K562 (cell line): ENCODE results near the gene ASAH2. TPM values are rescaled to one million over a fixed set of nuclear protein-coding genes. Genes with fewer than 3 reads are reported as not detected.

Experiments used
- ILK ChIP-seq: fragments of 450-650 bp; IDR thresholded peaks from 2 replicates; pipeline ENCODE4 v1.6.1; 2016; ENCODE audit warnings: missing genetic modification characterization, low read depth, mild to moderate bottlenecking, missing compliant biosample characterization, moderate library complexity, borderline replicate concordance
- JUND ChIP-seq, 2 experiments: IDR thresholded peaks; 2 replicates in 1 of 2; 3 replicates in 1 of 2; pipeline ENCODE4 v1.6.1; 2011; ENCODE audit warnings: borderline replicate concordance in 2 of 2, low read depth in 2 of 2, low read length in 2 of 2, improper control_type of control experiment in 1 of 2, missing biosample characterization in 1 of 2, missing genetic modification characterization in 1 of 2, missing genetic modification reagents in 1 of 2
- polyA plus RNA-seq, 8 experiments: library from polyadenylated mRNA; depleted of rRNA in 4 of 8; stranded (reverse) in 5 of 8; unstranded in 3 of 8; fragments of >200 nt; fragmentation: Nextera tagmentation in 2 of 8; fragmentation: Illumina TruSeq in 1 of 8; extraction: Ambion mirVana in 2 of 8; extraction: Trizol in 1 of 8; gene quantifications; 2 replicates each; pipeline versions ENCODE4 v1.2.1 to v1.2.3, GENCODE V29; 2011 to 2014; ENCODE audit warnings: inconsistent platforms in 1 of 8, missing spikeins in 1 of 8
- total RNA-seq, 7 experiments: library from RNA; depleted of rRNA in 6 of 7; stranded (reverse); fragments of >200 nt in 6 of 7; fragmentation: Illumina TruSeq in 2 of 7; extraction: Trizol in 2 of 7; gene quantifications; 2 replicates each; pipeline versions ENCODE4 v1.2.1 to v1.2.3, GENCODE V29; 2011 to 2021; ENCODE audit warnings: low replicate concordance in 1 of 7
- TF ChIP-seq, protein P1 (sequence below): fragments of 450-650 bp; IDR thresholded peaks from 2 replicates; pipeline ENCODE4 v1.6.1; 2016; ENCODE audit warnings: mild to moderate bottlenecking, moderate library complexity
- TF ChIP-seq, protein P2 (sequence below), 2 experiments: fragments of 450-650 bp; conservative IDR thresholded peaks; 2 replicates each; pipeline ENCODE4 v1.6.1; 2017; ENCODE audit warnings: mild to moderate bottlenecking in 2 of 2, moderate library complexity in 2 of 2
- TF ChIP-seq, protein P3 (sequence below): fragments of 450-650 bp; IDR thresholded peaks from one replicate; pipeline ENCODE4 v1.6.1; 2018; ENCODE audit warnings: mild to moderate bottlenecking, moderate library complexity; ENCODE audit not compliant: partially characterized antibody
- TF ChIP-seq, protein P4 (sequence below): fragments of 450-650 bp; formaldehyde crosslinking; IDR thresholded peaks from 2 replicates; pipeline ENCODE4 v1.4.0; 2020; ENCODE audit warnings: mild to moderate bottlenecking, moderate library complexity

The ASAH2 gene
- total and polyA plus RNA-seq, 9 of the 15 experiments (the other 6 are each of a cell fraction or from before 2014, with no cell fraction given): 2.5 to 12.0 (median 8.5) TPM

DNA sequence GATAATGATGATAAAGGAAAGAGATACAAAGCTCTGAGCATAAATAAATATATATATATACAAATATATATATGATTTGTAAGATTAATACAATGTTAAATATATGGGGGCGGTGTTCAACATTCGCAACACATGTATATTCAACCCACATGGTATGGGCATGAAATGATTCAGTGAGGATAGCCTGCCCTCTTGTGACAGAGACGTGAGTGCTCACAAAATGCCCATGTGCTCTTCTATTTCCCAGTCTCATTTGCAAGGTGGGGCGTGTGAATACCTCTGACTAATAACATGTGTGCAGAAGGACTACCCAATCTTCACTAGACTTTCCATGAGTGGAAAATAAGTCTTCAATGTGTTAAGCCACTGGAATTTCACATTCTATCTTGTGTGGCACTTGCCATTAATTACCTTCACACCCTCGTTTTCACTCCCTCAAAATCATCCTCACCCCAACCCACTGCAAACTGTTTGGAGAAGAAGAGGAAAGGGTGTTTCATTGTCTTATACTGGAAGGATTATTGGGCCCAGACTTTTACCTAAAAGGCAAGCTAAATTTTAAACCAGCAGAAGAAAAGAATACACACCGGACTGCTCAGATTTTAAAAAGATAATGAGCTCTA is 26.9 kb downstream of the ASAH2 start (continued):
- TF ChIP-seq, protein P1, sequence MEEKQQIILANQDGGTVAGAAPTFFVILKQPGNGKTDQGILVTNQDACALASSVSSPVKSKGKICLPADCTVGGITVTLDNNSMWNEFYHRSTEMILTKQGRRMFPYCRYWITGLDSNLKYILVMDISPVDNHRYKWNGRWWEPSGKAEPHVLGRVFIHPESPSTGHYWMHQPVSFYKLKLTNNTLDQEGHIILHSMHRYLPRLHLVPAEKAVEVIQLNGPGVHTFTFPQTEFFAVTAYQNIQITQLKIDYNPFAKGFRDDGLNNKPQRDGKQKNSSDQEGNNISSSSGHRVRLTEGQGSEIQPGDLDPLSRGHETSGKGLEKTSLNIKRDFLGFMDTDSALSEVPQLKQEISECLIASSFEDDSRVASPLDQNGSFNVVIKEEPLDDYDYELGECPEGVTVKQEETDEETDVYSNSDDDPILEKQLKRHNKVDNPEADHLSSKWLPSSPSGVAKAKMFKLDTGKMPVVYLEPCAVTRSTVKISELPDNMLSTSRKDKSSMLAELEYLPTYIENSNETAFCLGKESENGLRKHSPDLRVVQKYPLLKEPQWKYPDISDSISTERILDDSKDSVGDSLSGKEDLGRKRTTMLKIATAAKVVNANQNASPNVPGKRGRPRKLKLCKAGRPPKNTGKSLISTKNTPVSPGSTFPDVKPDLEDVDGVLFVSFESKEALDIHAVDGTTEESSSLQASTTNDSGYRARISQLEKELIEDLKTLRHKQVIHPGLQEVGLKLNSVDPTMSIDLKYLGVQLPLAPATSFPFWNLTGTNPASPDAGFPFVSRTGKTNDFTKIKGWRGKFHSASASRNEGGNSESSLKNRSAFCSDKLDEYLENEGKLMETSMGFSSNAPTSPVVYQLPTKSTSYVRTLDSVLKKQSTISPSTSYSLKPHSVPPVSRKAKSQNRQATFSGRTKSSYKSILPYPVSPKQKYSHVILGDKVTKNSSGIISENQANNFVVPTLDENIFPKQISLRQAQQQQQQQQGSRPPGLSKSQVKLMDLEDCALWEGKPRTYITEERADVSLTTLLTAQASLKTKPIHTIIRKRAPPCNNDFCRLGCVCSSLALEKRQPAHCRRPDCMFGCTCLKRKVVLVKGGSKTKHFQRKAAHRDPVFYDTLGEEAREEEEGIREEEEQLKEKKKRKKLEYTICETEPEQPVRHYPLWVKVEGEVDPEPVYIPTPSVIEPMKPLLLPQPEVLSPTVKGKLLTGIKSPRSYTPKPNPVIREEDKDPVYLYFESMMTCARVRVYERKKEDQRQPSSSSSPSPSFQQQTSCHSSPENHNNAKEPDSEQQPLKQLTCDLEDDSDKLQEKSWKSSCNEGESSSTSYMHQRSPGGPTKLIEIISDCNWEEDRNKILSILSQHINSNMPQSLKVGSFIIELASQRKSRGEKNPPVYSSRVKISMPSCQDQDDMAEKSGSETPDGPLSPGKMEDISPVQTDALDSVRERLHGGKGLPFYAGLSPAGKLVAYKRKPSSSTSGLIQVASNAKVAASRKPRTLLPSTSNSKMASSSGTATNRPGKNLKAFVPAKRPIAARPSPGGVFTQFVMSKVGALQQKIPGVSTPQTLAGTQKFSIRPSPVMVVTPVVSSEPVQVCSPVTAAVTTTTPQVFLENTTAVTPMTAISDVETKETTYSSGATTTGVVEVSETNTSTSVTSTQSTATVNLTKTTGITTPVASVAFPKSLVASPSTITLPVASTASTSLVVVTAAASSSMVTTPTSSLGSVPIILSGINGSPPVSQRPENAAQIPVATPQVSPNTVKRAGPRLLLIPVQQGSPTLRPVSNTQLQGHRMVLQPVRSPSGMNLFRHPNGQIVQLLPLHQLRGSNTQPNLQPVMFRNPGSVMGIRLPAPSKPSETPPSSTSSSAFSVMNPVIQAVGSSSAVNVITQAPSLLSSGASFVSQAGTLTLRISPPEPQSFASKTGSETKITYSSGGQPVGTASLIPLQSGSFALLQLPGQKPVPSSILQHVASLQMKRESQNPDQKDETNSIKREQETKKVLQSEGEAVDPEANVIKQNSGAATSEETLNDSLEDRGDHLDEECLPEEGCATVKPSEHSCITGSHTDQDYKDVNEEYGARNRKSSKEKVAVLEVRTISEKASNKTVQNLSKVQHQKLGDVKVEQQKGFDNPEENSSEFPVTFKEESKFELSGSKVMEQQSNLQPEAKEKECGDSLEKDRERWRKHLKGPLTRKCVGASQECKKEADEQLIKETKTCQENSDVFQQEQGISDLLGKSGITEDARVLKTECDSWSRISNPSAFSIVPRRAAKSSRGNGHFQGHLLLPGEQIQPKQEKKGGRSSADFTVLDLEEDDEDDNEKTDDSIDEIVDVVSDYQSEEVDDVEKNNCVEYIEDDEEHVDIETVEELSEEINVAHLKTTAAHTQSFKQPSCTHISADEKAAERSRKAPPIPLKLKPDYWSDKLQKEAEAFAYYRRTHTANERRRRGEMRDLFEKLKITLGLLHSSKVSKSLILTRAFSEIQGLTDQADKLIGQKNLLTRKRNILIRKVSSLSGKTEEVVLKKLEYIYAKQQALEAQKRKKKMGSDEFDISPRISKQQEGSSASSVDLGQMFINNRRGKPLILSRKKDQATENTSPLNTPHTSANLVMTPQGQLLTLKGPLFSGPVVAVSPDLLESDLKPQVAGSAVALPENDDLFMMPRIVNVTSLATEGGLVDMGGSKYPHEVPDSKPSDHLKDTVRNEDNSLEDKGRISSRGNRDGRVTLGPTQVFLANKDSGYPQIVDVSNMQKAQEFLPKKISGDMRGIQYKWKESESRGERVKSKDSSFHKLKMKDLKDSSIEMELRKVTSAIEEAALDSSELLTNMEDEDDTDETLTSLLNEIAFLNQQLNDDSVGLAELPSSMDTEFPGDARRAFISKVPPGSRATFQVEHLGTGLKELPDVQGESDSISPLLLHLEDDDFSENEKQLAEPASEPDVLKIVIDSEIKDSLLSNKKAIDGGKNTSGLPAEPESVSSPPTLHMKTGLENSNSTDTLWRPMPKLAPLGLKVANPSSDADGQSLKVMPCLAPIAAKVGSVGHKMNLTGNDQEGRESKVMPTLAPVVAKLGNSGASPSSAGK: peak; percentile 20; the same call in 1 of the 2 replicates
- peak; percentile 53; the same call in 1 of the 2 replicates for TF ChIP-seq JUND (IDR thresholded peaks at IDR 0.05; ENCODE audit: borderline replicate concordance, low read depth, low read length)
- no peak; the same call in 2 of the 3 replicates for TF ChIP-seq JUND (tag; IDR thresholded peaks at IDR 0.05; ENCODE audit: borderline replicate concordance, low read depth, low read length)
- TF ChIP-seq, protein P2, sequence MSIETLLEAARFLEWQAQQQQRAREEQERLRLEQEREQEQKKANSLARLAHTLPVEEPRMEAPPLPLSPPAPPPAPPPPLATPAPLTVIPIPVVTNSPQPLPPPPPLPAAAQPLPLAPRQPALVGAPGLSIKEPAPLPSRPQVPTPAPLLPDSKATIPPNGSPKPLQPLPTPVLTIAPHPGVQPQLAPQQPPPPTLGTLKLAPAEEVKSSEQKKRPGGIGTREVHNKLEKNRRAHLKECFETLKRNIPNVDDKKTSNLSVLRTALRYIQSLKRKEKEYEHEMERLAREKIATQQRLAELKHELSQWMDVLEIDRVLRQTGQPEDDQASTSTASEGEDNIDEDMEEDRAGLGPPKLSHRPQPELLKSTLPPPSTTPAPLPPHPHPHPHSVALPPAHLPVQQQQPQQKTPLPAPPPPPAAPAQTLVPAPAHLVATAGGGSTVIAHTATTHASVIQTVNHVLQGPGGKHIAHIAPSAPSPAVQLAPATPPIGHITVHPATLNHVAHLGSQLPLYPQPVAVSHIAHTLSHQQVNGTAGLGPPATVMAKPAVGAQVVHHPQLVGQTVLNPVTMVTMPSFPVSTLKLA (conservative IDR thresholded peaks at IDR 0.05): peak; percentile 71 to 77
- TF ChIP-seq ILK (tag): no peak
- TF ChIP-seq, protein P3, sequence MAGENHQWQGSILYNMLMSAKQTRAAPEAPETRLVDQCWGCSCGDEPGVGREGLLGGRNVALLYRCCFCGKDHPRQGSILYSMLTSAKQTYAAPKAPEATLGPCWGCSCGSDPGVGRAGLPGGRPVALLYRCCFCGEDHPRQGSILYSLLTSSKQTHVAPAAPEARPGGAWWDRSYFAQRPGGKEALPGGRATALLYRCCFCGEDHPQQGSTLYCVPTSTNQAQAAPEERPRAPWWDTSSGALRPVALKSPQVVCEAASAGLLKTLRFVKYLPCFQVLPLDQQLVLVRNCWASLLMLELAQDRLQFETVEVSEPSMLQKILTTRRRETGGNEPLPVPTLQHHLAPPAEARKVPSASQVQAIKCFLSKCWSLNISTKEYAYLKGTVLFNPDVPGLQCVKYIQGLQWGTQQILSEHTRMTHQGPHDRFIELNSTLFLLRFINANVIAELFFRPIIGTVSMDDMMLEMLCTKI: no peak
- TF ChIP-seq, protein P4, sequence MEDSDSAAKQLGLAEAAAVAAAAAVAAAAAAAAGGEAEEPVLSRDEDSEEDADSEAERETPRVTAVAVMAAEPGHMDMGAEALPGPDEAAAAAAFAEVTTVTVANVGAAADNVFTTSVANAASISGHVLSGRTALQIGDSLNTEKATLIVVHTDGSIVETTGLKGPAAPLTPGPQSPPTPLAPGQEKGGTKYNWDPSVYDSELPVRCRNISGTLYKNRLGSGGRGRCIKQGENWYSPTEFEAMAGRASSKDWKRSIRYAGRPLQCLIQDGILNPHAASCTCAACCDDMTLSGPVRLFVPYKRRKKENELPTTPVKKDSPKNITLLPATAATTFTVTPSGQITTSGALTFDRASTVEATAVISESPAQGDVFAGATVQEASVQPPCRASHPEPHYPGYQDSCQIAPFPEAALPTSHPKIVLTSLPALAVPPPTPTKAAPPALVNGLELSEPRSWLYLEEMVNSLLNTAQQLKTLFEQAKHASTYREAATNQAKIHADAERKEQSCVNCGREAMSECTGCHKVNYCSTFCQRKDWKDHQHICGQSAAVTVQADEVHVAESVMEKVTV (CRISPR knock-in tag): peak; percentile 75
